Neural progenitor cell (in vitro differentiated cells): Measurements from ENCODE around the gene NUP85. TPM values are rescaled to one million over a fixed set of nuclear protein-coding genes. Genes with fewer than 3 reads are reported as not detected.

Experiments
- DNase-seq: peaks from one replicate; pipeline ENCODE4 v3.0.0-alpha.2; 2016; ENCODE audit warnings: low spot score
- H2AFZ ChIP-seq: fragments of 200-600 bp; sonication (generic); replicated peaks from 2 replicates; pipeline ENCODE4 v1.6.1; 2016; ENCODE audit warnings: antibody characterized with exemption
- H3F3A ChIP-seq: fragments of 200-600 bp; sonication (generic); 2 replicates; pipeline ENCODE4 v1.6.1; 2016; ENCODE audit warnings: antibody characterized with exemption, low read depth
- H3K27ac ChIP-seq: fragments of 200-600 bp; sonication (generic); 2 replicates; pipeline ENCODE4 v1.5.1; 2016; ENCODE audit warnings: mild to moderate bottlenecking
- H3K27me3 ChIP-seq: fragments of 200-600 bp; sonication (generic); 2 replicates; pipeline ENCODE4 v1.6.1; 2016; ENCODE audit warnings: mild to moderate bottlenecking, moderate library complexity
- H3K36me3 ChIP-seq: fragments of 200-600 bp; sonication (generic); 2 replicates; pipeline ENCODE4 v1.5.1; 2016
- H3K4me1 ChIP-seq: fragments of 200-600 bp; sonication (generic); 2 replicates; pipeline ENCODE4 v1.6.1; 2016; ENCODE audit warnings: mixed run types
- H3K4me2 ChIP-seq: fragments of 200-600 bp; sonication (generic); 2 replicates; pipeline ENCODE4 v1.6.1; 2016
- H3K4me3 ChIP-seq: fragments of 200-600 bp; sonication (generic); 2 replicates; pipeline ENCODE4 v1.5.1; 2016
- H3K79me2 ChIP-seq: fragments of 200-600 bp; sonication (generic); 2 replicates; pipeline ENCODE4 v1.6.1; 2016; ENCODE audit warnings: low read depth
- H3K9ac ChIP-seq: fragments of 200-600 bp; sonication (generic); 2 replicates; pipeline ENCODE4 v1.6.1; 2016
- H3K9me3 ChIP-seq: fragments of 200-600 bp; sonication (generic); 2 replicates; pipeline ENCODE4 v1.5.1; 2016; ENCODE audit warnings: low read depth
- H4K20me1 ChIP-seq: fragments of 200-600 bp; sonication (generic); 2 replicates; pipeline ENCODE4 v1.6.1; 2016; ENCODE audit warnings: low read depth
- H3K27ac Mint-ChIP-seq: 3 replicates; pipeline ENCODE4 v1.8.0; 2021; ENCODE audit warnings: mixed read lengths
- H3K27me3 Mint-ChIP-seq: 2 replicates; pipeline ENCODE4 v1.8.0; 2022; ENCODE audit warnings: low read depth, mild to moderate bottlenecking, inconsistent platforms, moderate library complexity, mixed read lengths; ENCODE audit not compliant: insufficient read depth
- H3K36me3 Mint-ChIP-seq: 3 replicates; pipeline ENCODE4 v1.8.0; 2021; ENCODE audit warnings: mixed read lengths
- H3K4me1 Mint-ChIP-seq: 3 replicates; pipeline ENCODE4 v1.8.0; 2021; ENCODE audit warnings: mixed read lengths
- H3K4me3 Mint-ChIP-seq: 3 replicates; pipeline ENCODE4 v1.8.0; 2021; ENCODE audit warnings: mild to moderate bottlenecking, moderate library complexity, mixed read lengths
- H3K9me3 Mint-ChIP-seq: 3 replicates; pipeline ENCODE4 v1.8.0; 2020; ENCODE audit warnings: mixed read lengths
- CTCF ChIP-seq: fragments of 200-600 bp; sonication (generic); IDR thresholded peaks from 2 replicates; pipeline ENCODE4 v1.5.1; 2017; ENCODE audit warnings: antibody characterized with exemption, mild to moderate bottlenecking
- EZH2 ChIP-seq: fragments of 200-600 bp; sonication (generic); IDR thresholded peaks from 2 replicates; pipeline ENCODE4 v1.6.1; 2017; ENCODE audit warnings: antibody characterized with exemption, mild to moderate bottlenecking, moderate library complexity
- EZH2phosphoT487 ChIP-seq: fragments of 200-600 bp; sonication (generic); IDR thresholded peaks from 2 replicates; pipeline ENCODE4 v1.6.1; 2017; ENCODE audit warnings: antibody characterized with exemption
- total RNA-seq: library from RNA; depleted of rRNA; stranded (reverse); fragments of >200 nt; gene quantifications from 2 replicates; pipeline ENCODE4 v1.2.3, GENCODE V29; 2015; ENCODE audit warnings: low replicate concordance

The NUP85 gene
- total RNA-seq, 1 donor from 2014 or later = 88.6 TPM

DNA sequence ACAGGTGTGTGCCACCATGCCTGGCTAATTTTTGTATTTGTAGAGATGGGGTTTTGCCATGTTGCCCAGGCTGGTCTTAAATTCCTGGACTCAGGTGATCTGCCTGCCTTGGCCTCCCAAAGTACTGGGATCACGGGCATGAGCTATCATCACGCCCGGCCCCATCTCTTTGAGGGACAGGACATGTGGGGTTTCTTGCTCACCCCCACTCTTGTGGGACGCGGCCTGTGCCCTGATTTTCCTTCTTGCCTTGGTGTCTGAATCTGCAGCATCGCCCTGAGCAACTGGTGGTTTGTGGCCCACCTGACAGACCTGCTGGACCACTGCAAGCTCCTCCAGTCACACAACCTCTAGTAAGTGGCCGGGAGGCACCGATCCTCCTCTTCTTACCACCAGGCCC lies 25.6 kb downstream of the NUP85 start:
- Mint-ChIP-seq H3K27ac (no peak overlapping the region), H3K36me3 (peaks cover 34% of the 10 kb centered on the region), H3K4me3 (no peak overlapping the region), H3K9me3 (no peaks in the 10 kb centered on the region), H3K27me3 (no peaks in the 10 kb centered on the region), H3K4me1 (no peaks in the 10 kb centered on the region)
- TF ChIP-seq CTCF (no peak), EZH2 (no peak), EZH2phosphoT487 (no peak)
- Histone ChIP-seq H4K20me1 (peaks cover 3% of the 10 kb centered on the region), H3K4me2 (no peak overlapping the region), H3K79me2 (no peaks in the 10 kb centered on the region), H3F3A (no peaks in the 10 kb centered on the region), H3K4me1 (no peaks in the 10 kb centered on the region), H3K9me3 (no peaks in the 10 kb centered on the region), H3K27me3 (no peaks in the 10 kb centered on the region), H2AFZ (no peak overlapping the region), H3K9ac (no peak overlapping the region), H3K4me3 (no peak overlapping the region), H3K27ac (no peak overlapping the region), H3K36me3 (no peaks in the 10 kb centered on the region)
- no peak for DNase-seq

DNA sequence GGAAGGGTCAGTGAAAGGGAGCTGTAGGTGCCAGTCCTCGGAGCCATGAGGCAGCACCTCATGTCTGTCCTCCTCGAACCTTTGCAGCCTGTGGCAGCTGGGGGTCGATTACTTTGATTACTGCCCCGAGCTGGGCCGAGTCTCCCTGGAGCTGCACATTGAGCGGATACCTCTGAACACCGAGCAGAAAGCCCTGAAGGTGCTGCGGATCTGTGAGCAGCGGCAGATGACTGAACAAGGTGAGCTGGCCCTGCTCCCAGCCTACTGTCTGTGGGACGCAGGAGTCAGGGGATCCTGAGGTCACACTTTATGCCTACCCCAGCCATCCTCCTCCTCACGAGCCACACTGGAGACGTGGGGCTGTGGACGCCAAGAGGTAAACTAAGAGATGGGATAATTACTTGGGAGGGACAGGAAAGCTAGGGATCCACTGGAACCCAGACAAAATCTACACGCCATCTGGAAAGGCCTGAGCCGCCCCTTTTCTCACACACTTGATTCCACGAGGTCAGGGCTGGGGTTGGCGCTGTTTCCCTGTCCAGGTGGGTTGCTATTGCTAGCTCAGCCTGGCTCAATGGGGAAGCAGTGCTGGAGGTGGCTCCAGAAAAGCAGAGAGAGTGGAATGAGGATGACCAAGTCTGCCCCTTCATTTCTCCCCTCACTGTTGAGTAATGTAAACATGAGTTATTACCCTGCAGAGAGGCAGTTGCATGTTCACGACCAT lies 26.4 kb downstream of the NUP85 start:
- Histone ChIP-seq H2AFZ (no peak overlapping the region), H3K4me1 (no peaks in the 10 kb centered on the region), H3K9me3 (no peaks in the 10 kb centered on the region), H3K9ac (no peak overlapping the region), H3K27me3 (no peaks in the 10 kb centered on the region), H4K20me1 (peaks cover 3% of the 10 kb centered on the region), H3K27ac (no peak overlapping the region), H3K4me2 (no peak overlapping the region), H3K4me3 (no peak overlapping the region), H3K36me3 (no peaks in the 10 kb centered on the region), H3F3A (no peaks in the 10 kb centered on the region), H3K79me2 (no peaks in the 10 kb centered on the region)
- H3K27me3 Mint-ChIP-seq = no peaks in the 10 kb centered on the region
- no peak for TF ChIP-seq EZH2phosphoT487
- no peak for TF ChIP-seq CTCF
- TF ChIP-seq EZH2 = no peak
- no peak overlapping the region for H3K27ac Mint-ChIP-seq
- no peak for DNase-seq
- H3K4me3 Mint-ChIP-seq = no peak overlapping the region
- H3K36me3 Mint-ChIP-seq = peaks cover 31% of the 10 kb centered on the region
- H3K9me3 Mint-ChIP-seq = no peaks in the 10 kb centered on the region
- no peaks in the 10 kb centered on the region for H3K4me1 Mint-ChIP-seq

- no peak overlapping the region for H3K9ac ChIP-seq
- H4K20me1 ChIP-seq = peaks cover 3% of the 10 kb centered on the region
- H3K9me3 ChIP-seq = no peaks in the 10 kb centered on the region
- H3K79me2 ChIP-seq = no peaks in the 10 kb centered on the region
- no peaks in the 10 kb centered on the region for H3K36me3 ChIP-seq
- no peak overlapping the region for H3K4me2 ChIP-seq
- H3K27ac Mint-ChIP-seq = no peak overlapping the region
- no peaks in the 10 kb centered on the region for H3F3A ChIP-seq
- TF ChIP-seq EZH2 = no peak
- no peak for TF ChIP-seq EZH2phosphoT487
- no peak for TF ChIP-seq CTCF
- DNase-seq = no peak
- no peak overlapping the region for H2AFZ ChIP-seq
- no peaks in the 10 kb centered on the region for H3K27me3 Mint-ChIP-seq
- no peaks in the 10 kb centered on the region for H3K4me1 ChIP-seq
- peaks cover 31% of the 10 kb centered on the region for H3K36me3 Mint-ChIP-seq
- H3K4me3 ChIP-seq = no peak overlapping the region
- H3K27ac ChIP-seq = no peak overlapping the region
- H3K27me3 ChIP-seq = no peaks in the 10 kb centered on the region
- H3K9me3 Mint-ChIP-seq = no peaks in the 10 kb centered on the region
- H3K4me1 Mint-ChIP-seq = no peaks in the 10 kb centered on the region
- no peak overlapping the region for H3K4me3 Mint-ChIP-seq
Observed at GRCh38 chr17:75232786-75233185, 27.3 kb downstream of the NUP85 start.
